Muscle layer of duodenum (tissue), 2 donors: Measurements from ENCODE around the gene DHX57.
"Not testable (repeated sequence)": the region's sequence is repeated elsewhere in the genome, so short reads cannot be mapped to it uniquely, and the experiment has no call there.

Experiments used
- H3K27ac ChIP-seq: one replicate; pipeline ENCODE4 v1.7.0; 2013; ENCODE audit warnings: mild to moderate bottlenecking, low read length
- H3K27me3 ChIP-seq: one replicate; pipeline ENCODE4 v1.7.0; 2013; ENCODE audit warnings: low read depth, mild to moderate bottlenecking, control low read depth, low read length
- H3K36me3 ChIP-seq, 2 donors: one replicate each; pipeline ENCODE4 v1.7.0; 2013; ENCODE audit warnings: low read length in 2 of 2, control low read depth in 1 of 2, mild to moderate bottlenecking in 1 of 2; ENCODE audit not compliant: insufficient read depth in 2 of 2, control insufficient read depth in 1 of 2
- H3K4me1 ChIP-seq, 2 donors: one replicate each; pipeline ENCODE4 v1.7.0; 2013; ENCODE audit warnings: low read length in 2 of 2, mild to moderate bottlenecking in 2 of 2, control low read depth in 1 of 2, moderate library complexity in 1 of 2; ENCODE audit not compliant: insufficient read depth in 2 of 2, control insufficient read depth in 1 of 2
- H3K4me3 ChIP-seq, 2 donors: one replicate each; pipeline ENCODE4 v1.7.0; 2013; ENCODE audit warnings: low read length in 2 of 2, low read depth in 1 of 2, mild to moderate bottlenecking in 1 of 2
- H3K9me3 ChIP-seq, 2 donors: one replicate each; pipeline ENCODE4 v1.7.0; 2013; ENCODE audit warnings: low read length in 2 of 2, control low read depth in 1 of 2, mild to moderate bottlenecking in 1 of 2; ENCODE audit not compliant: control insufficient read depth in 1 of 2
- donor health status: healthy.

The DHX57 gene

GRCh38 chr2:38825956-38826355 is 49.8 kb downstream of the DHX57 start:
- no peaks in the 10 kb centered on the region for H3K27me3 ChIP-seq
- H3K4me3 ChIP-seq: no peak overlapping the region
- H3K4me1 ChIP-seq: no peaks in the 10 kb centered on the region
- peaks cover 17 to 57% of the 10 kb centered on the region in 2 donors for H3K36me3 ChIP-seq
- H3K27ac ChIP-seq: no peak overlapping the region
- H3K9me3 ChIP-seq: no peaks in the 10 kb centered on the region

GRCh38 chr2:38824906-38825305 is 50.8 kb downstream of the DHX57 start:
- Histone ChIP-seq H3K27ac (no peak overlapping the region), H3K27me3 (no peaks in the 10 kb centered on the region), H3K36me3 (peaks cover 17 to 60% of the 10 kb centered on the region in 2 donors), H3K4me3 (no peak overlapping the region), H3K9me3 (no peaks in the 10 kb centered on the region), H3K4me1 (no peaks in the 10 kb centered on the region)

- no peak overlapping the region for H3K4me3 ChIP-seq
- no peaks in the 10 kb centered on the region for H3K9me3 ChIP-seq
- H3K36me3 ChIP-seq: peaks cover 22 to 68% of the 10 kb centered on the region in 2 donors
Observed at GRCh38 chr2:38823386-38823785, 52.3 kb downstream of the DHX57 start.

GRCh38 chr2:38818565-38818964 is 57.2 kb downstream of the DHX57 start:
- Histone ChIP-seq H3K27ac (no peak overlapping the region), H3K27me3 (no peaks in the 10 kb centered on the region), H3K36me3 (peaks cover 20 to 56% of the 10 kb centered on the region in 2 donors), H3K9me3 (no peaks in the 10 kb centered on the region), H3K4me1 (no peaks in the 10 kb centered on the region), H3K4me3 (no peak overlapping the region)

More at GRCh38 chr2:38823386-38823785, 52.3 kb downstream of the DHX57 start:
- no peaks in the 10 kb centered on the region for H3K4me1 ChIP-seq
- H3K27me3 ChIP-seq: no peaks in the 10 kb centered on the region
- H3K27ac ChIP-seq: no peak overlapping the region

- Histone ChIP-seq H3K27ac (no peak overlapping the region), H3K36me3 (peaks cover 22 to 55% of the 10 kb centered on the region in 2 donors), H3K4me3 (no peak overlapping the region), H3K9me3 (no peaks in the 10 kb centered on the region), H3K4me1 (no peaks in the 10 kb centered on the region), H3K27me3 (no peaks in the 10 kb centered on the region)
Observed at GRCh38 chr2:38815936-38816335, 59.8 kb downstream of the DHX57 start.

- H3K4me3 ChIP-seq: no peak overlapping the region
Observed at GRCh38 chr2:38810488-38810887, 65.2 kb downstream of the DHX57 start.

GRCh38 chr2:38808677-38809076 is 67.1 kb downstream of the DHX57 start:
- Histone ChIP-seq H3K4me1 (no peaks in the 10 kb centered on the region), H3K36me3 (peaks cover 13 to 44% of the 10 kb centered on the region in 2 donors), H3K27ac (no peak overlapping the region), H3K4me3 (no peak overlapping the region), H3K9me3 (no peaks in the 10 kb centered on the region), H3K27me3 (no peaks in the 10 kb centered on the region)

More at GRCh38 chr2:38810488-38810887, 65.2 kb downstream of the DHX57 start:
- Histone ChIP-seq H3K27me3 (no peaks in the 10 kb centered on the region), H3K4me1 (no peaks in the 10 kb centered on the region), H3K27ac (no peak overlapping the region), H3K36me3 (peaks cover 18 to 44% of the 10 kb centered on the region in 2 donors), H3K9me3 (no peaks in the 10 kb centered on the region)

DNA sequence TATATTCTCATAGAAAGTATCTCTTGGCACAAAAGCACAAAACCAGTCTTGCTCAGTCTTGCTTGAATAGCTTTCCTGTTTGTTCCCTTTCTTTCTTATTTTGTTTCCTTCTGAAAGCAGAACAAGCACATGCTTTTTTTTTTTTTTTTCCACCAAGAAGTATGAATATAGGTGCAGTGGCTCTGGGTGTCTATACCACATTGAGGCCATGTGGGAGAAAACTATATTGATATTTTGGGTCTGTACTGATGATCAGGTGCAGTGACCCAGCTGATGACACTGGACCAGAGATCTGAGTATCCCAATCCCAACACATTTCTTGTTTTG is 69.0 kb downstream of the DHX57 start:
- Histone ChIP-seq H3K27ac (no peak overlapping the region), H3K36me3 (peaks cover 18 to 45% of the 10 kb centered on the region in 2 donors), H3K4me3 (no peak overlapping the region), H3K4me1 (no peaks in the 10 kb centered on the region), H3K9me3 (no peaks in the 10 kb centered on the region), H3K27me3 (no peaks in the 10 kb centered on the region)

DNA sequence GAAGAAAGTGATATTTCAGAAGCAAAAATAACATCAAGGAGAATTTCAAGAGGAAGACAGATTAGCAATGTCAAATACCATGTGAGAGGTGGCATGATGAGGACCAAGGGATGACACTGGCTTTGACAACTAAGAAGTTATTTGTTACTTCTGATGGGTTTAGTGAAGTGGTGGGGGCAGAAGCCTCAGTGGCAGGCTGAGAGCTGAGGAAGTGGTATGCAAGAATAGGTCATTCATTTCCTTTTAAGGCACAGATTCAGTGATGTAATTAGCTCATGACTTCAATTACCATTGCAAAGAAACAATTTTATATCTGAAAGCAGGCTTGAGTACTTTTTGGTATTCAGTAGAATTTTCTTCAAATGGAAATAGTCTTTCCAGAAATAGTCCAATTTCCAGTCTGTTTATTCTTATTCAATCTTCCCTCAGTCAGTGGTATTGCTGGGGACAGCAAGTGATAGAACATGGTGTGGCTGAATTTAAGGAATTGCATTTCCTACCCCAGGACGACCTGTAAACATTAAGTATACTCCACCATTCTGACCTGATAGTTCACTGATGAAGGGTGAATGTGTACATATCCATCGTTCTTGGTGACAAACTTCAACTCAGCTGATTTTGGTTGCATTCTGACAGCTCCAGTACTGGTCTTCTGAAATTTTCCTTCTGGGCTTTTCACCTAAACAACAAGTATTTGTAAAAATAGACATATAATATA is 69.6 kb downstream of the DHX57 start:
- Histone ChIP-seq H3K4me3 (no peak overlapping the region), H3K36me3 (peaks cover 13 to 41% of the 10 kb centered on the region in 2 donors), H3K27ac (no peak overlapping the region), H3K4me1 (no peaks in the 10 kb centered on the region), H3K9me3 (no peaks in the 10 kb centered on the region), H3K27me3 (no peaks in the 10 kb centered on the region)

DNA sequence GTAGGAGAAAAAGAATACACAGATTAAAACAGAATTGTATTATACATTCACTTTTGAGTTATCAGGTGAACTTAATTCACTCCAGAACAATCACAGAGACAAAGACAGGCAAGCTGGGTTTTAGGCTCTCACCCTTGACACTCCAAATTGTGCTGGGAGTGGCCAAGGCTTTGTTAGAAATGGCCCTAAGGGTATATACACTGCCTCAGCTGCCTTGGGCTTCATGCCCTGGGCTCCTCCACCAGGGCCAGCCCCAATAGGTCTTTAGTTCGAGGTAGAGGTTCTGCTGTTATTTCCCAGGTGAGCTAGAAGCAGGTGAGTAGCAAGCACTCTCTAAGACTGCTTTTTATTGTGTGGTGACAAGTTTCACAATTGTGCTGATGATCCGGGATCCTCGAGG is 77.8 kb downstream of the DHX57 start:
- Histone ChIP-seq H3K27ac (no peak overlapping the region), H3K36me3 (peaks cover 8 to 17% of the 10 kb centered on the region in 2 donors), H3K4me3 (no peak overlapping the region), H3K9me3 (no peaks in the 10 kb centered on the region), H3K4me1 (no peaks in the 10 kb centered on the region), H3K27me3 (no peaks in the 10 kb centered on the region)

- H3K27me3 ChIP-seq: no peaks in the 10 kb centered on the region
- no peak overlapping the region for H3K27ac ChIP-seq
- no peaks in the 10 kb centered on the region for H3K9me3 ChIP-seq
- H3K36me3 ChIP-seq: peaks cover 3 to 12% of the 10 kb centered on the region in 2 donors
- no peak overlapping the region for H3K4me3 ChIP-seq
- no peaks in the 10 kb centered on the region for H3K4me1 ChIP-seq
Observed at GRCh38 chr2:38797250-38797676, 78.5 kb downstream of the DHX57 start.

- H3K36me3 ChIP-seq, H3K27ac ChIP-seq, H3K4me3 ChIP-seq, H3K4me1 ChIP-seq, H3K27me3 ChIP-seq, H3K9me3 ChIP-seq: not testable (repeated sequence)
Observed at GRCh38 chr2:38795016-38795415, 80.7 kb downstream of the DHX57 start.
